Right lobe of liver (tissue), 4 donors: ENCODE measurements around the gene IBA57.

Experiments
- CTCF ChIP-seq, 4 donors: fragments of 200-600 bp in 3 of 4; fragments of 450-650 bp in 1 of 4; IDR thresholded peaks; one replicate each; pipeline versions ENCODE4 v1.5.1 to v1.8.0; 2016 to 2022; ENCODE audit warnings: antibody characterized with exemption in 4 of 4, mild to moderate bottlenecking in 2 of 4
- POLR2A ChIP-seq: fragments of 450-650 bp; IDR thresholded peaks from one replicate; pipeline ENCODE4 v1.6.1; 2017; ENCODE audit warnings: antibody characterized with exemption, mild to moderate bottlenecking
- donor health status: DM: no; HTN: no; CAD: no.
- donor health status: DM: no; HTN: no; CAD: no.
- donor health status: DM: no; HTN: yes; CAD: no.

GRCh38 chr1:228178737-228179684, 13.4 kb downstream of the IBA57 start:
- TF ChIP-seq POLR2A: no peak
- no peak for TF ChIP-seq CTCF (IDR thresholded peaks at IDR 0.05)
